H9 (cell line): Measurements from ENCODE around the gene SH3RF3. TPM values are rescaled to one million over a fixed set of nuclear protein-coding genes. Genes with fewer than 3 reads are reported as not detected.

Source experiments
- DNase-seq: peaks from one replicate; pipeline ENCODE4 v3.0.0-alpha.2; 2017
- H2AFZ ChIP-seq: one replicate; pipeline ENCODE4 v1.6.1; 2013; ENCODE audit warnings: mild to moderate bottlenecking, low read length, control low read depth, moderate library complexity
- H2AK5ac ChIP-seq: 2 replicates; pipeline ENCODE4 v1.6.1; 2013; ENCODE audit warnings: low read length, control low read depth, mixed read lengths; ENCODE audit not compliant: insufficient read length
- H2BK120ac ChIP-seq: one replicate; pipeline ENCODE4 v1.6.1; 2013; ENCODE audit warnings: low read depth, mild to moderate bottlenecking, low read length, control low read depth, inconsistent platforms; ENCODE audit not compliant: poor library complexity, severe bottlenecking
- H2BK12ac ChIP-seq: 2 replicates; pipeline ENCODE4 v1.6.1; 2013; ENCODE audit warnings: low read length, control low read depth, mixed read lengths, low read depth; ENCODE audit not compliant: insufficient read length
- H2BK15ac ChIP-seq: 2 replicates; pipeline ENCODE4 v1.6.1; 2013; ENCODE audit warnings: low read depth, low read length, control low read depth
- H2BK20ac ChIP-seq: one replicate; pipeline ENCODE4 v1.6.1; 2013; ENCODE audit warnings: low read depth, mild to moderate bottlenecking, low read length, control low read depth, inconsistent platforms; ENCODE audit not compliant: poor library complexity, severe bottlenecking
- H2BK5ac ChIP-seq: 2 replicates; pipeline ENCODE4 v1.6.1; 2013; ENCODE audit warnings: low read length, control low read depth, mixed read lengths; ENCODE audit not compliant: insufficient read length
- H3K14ac ChIP-seq: 2 replicates; pipeline ENCODE4 v1.6.1; 2013; ENCODE audit warnings: low read length, control low read depth; ENCODE audit not compliant: insufficient read depth
- H3K18ac ChIP-seq: 2 replicates; pipeline ENCODE4 v1.6.1; 2013; ENCODE audit warnings: low read depth, mild to moderate bottlenecking, mixed read lengths, low read length, control low read depth; ENCODE audit not compliant: insufficient read length
- H3K23ac ChIP-seq: 2 replicates; pipeline ENCODE4 v1.6.1; 2013; ENCODE audit warnings: low read length, control low read depth, mixed read lengths, low read depth; ENCODE audit not compliant: insufficient read length
- H3K23me2 ChIP-seq: 2 replicates; pipeline ENCODE4 v1.6.1; 2013; ENCODE audit warnings: low read depth, mild to moderate bottlenecking, mixed read lengths, low read length, control low read depth; ENCODE audit not compliant: insufficient read length, poor library complexity, severe bottlenecking
- H3K27ac ChIP-seq: 2 replicates; pipeline ENCODE4 v1.5.1; 2013; ENCODE audit warnings: low read length, control low read depth, mixed read lengths, low read depth; ENCODE audit not compliant: insufficient read length
- H3K27me3 ChIP-seq: 2 replicates; pipeline ENCODE4 v1.6.1; 2013; ENCODE audit warnings: low read length, control low read depth, inconsistent platforms; ENCODE audit not compliant: insufficient read depth
- H3K4ac ChIP-seq: 2 replicates; pipeline ENCODE4 v1.6.1; 2013; ENCODE audit warnings: low read depth, mild to moderate bottlenecking, control low read depth, inconsistent platforms, low read length, moderate library complexity
- H3K4me1 ChIP-seq: 2 replicates; pipeline ENCODE4 v1.6.1; 2013; ENCODE audit warnings: low read length, control low read depth, inconsistent platforms; ENCODE audit not compliant: insufficient read depth
- H3K4me2 ChIP-seq: 2 replicates; pipeline ENCODE4 v1.6.1; 2013; ENCODE audit warnings: low read length, control low read depth, mixed read lengths; ENCODE audit not compliant: insufficient read length, insufficient read depth
- H3K56ac ChIP-seq: 2 replicates; pipeline ENCODE4 v1.6.1; 2013; ENCODE audit warnings: low read depth, mild to moderate bottlenecking, mixed read lengths, low read length, control low read depth; ENCODE audit not compliant: insufficient read length
- H3K79me1 ChIP-seq: 2 replicates; pipeline ENCODE4 v1.6.1; 2013; ENCODE audit warnings: low read depth, mild to moderate bottlenecking, moderate library complexity, low read length, control low read depth, inconsistent platforms; ENCODE audit not compliant: insufficient read depth, poor library complexity, severe bottlenecking
- H3K79me2 ChIP-seq: 2 replicates; pipeline ENCODE4 v1.6.1; 2013; ENCODE audit warnings: low read length, control low read depth, inconsistent platforms; ENCODE audit not compliant: insufficient read depth
- H3K9ac ChIP-seq: 2 replicates; pipeline ENCODE4 v1.6.1; 2013; ENCODE audit warnings: low read length, control low read depth, mixed read lengths; ENCODE audit not compliant: insufficient read length; ENCODE audit errors: extremely low read depth
- H3K9me3 ChIP-seq: one replicate; pipeline ENCODE4 v1.6.1; 2013; ENCODE audit warnings: low read depth, low read length, inconsistent platforms; ENCODE audit not compliant: control insufficient read depth
- H3T11ph ChIP-seq: one replicate; pipeline ENCODE4 v1.6.1; 2013; ENCODE audit warnings: mild to moderate bottlenecking, low read length, control low read depth, inconsistent platforms
- H4K20me1 ChIP-seq: one replicate; pipeline ENCODE4 v1.6.1; 2013; ENCODE audit not compliant: control insufficient read depth, insufficient read length, insufficient read depth
- H4K5ac ChIP-seq: 2 replicates; pipeline ENCODE4 v1.6.1; 2013; ENCODE audit warnings: low read depth, mild to moderate bottlenecking, mixed read lengths, low read length, control low read depth; ENCODE audit not compliant: insufficient read length
- H4K8ac ChIP-seq: replicated peaks from 2 replicates; pipeline ENCODE4 v1.6.1; 2013; ENCODE audit warnings: low read length, control low read depth, mixed read lengths, low read depth; ENCODE audit not compliant: insufficient read length
- H4K91ac ChIP-seq: 2 replicates; pipeline ENCODE4 v1.6.1; 2013; ENCODE audit warnings: low read depth, mild to moderate bottlenecking, moderate library complexity, mixed read lengths, low read length, control low read depth; ENCODE audit not compliant: insufficient read length
- H3K27ac Mint-ChIP-seq, 3 experiments: 2 replicates in 2 of 3; 3 replicates in 1 of 3; pipeline ENCODE4 v1.8.0; 2020 to 2021; ENCODE audit warnings: mixed read lengths in 3 of 3, mild to moderate bottlenecking in 1 of 3, moderate library complexity in 1 of 3
- H3K27me3 Mint-ChIP-seq: 2 replicates; pipeline ENCODE4 v1.8.0; 2021; ENCODE audit warnings: low read depth, mild to moderate bottlenecking, moderate library complexity, mixed read lengths
- H3K36me3 Mint-ChIP-seq, 3 experiments: 2 replicates in 2 of 3; 3 replicates in 1 of 3; pipeline ENCODE4 v1.8.0; 2020 to 2021; ENCODE audit warnings: low read depth in 3 of 3, mixed read lengths in 3 of 3; ENCODE audit not compliant: insufficient read depth in 1 of 3
- H3K4me1 Mint-ChIP-seq, 2 experiments: 2 replicates each; pipeline ENCODE4 v1.8.0; 2020; ENCODE audit warnings: mixed read lengths in 2 of 2
- H3K4me3 Mint-ChIP-seq, 2 experiments: 2 replicates in 1 of 2; 3 replicates in 1 of 2; pipeline ENCODE4 v1.8.0; 2020 to 2021; ENCODE audit warnings: mild to moderate bottlenecking in 2 of 2, mixed read lengths in 2 of 2, moderate library complexity in 1 of 2
- H3K9me3 Mint-ChIP-seq, 2 experiments: 2 replicates in 1 of 2; 3 replicates in 1 of 2; pipeline ENCODE4 v1.8.0; 2020; ENCODE audit warnings: mild to moderate bottlenecking in 2 of 2, mixed read lengths in 2 of 2, moderate library complexity in 1 of 2
- CTCF ChIP-seq: fragments of 200-600 bp; sonication (generic); conservative IDR thresholded peaks from 3 replicates; pipeline ENCODE4 v1.8.0; 2021; ENCODE audit warnings: antibody characterized with exemption, mild to moderate bottlenecking
- WGBS: extraction: QIAGEN DNeasy Blood & Tissue Kit; methylation state at CpG from one replicate; pipeline ENCODE4 v1.1.7; 2013; ENCODE audit warnings: missing lambda C conversion rate, low lambda C conversion rate, mixed read lengths; ENCODE audit not compliant: insufficient read length; ENCODE audit errors: extremely low coverage; 5-methylcytosine and 5-hydroxymethylcytosine counted together
- total RNA-seq: library from RNA; stranded (reverse); gene quantifications from 2 replicates; pipeline ENCODE4 v1.2.1, GENCODE V29; 2021

The SH3RF3 gene
- total RNA-seq, 1 experiment from 2014 or later, result 0.46 TPM

- TF ChIP-seq CTCF, result no peak
- H3K27me3 ChIP-seq, result no peaks in the 10 kb centered on the region
- H3K27ac ChIP-seq, result no peak overlapping the region
- H4K91ac ChIP-seq, result no peak overlapping the region
- no peaks in the 10 kb centered on the region for H3K79me2 ChIP-seq
- H3T11ph ChIP-seq, result no peak overlapping the region
- H3K18ac ChIP-seq, result no peak overlapping the region
- no peaks in the 10 kb centered on the region for H3K9me3 Mint-ChIP-seq
- H3K4me3 Mint-ChIP-seq, result no peak overlapping the region; a peak in 1 of 5 replicates
- no peak for DNase-seq
- H3K56ac ChIP-seq, result no peak overlapping the region
- H4K20me1 ChIP-seq, result no peaks in the 10 kb centered on the region
- H2AFZ ChIP-seq, result no peak overlapping the region
- no peaks in the 10 kb centered on the region for H3K4me1 Mint-ChIP-seq
- no peaks in the 10 kb centered on the region for H3K79me1 ChIP-seq
- no peak overlapping the region for H2BK15ac ChIP-seq
- no CpG with 5 or more reads among the region's 15 CpGs for WGBS
- no peak overlapping the region for H4K8ac ChIP-seq
- H3K4me2 ChIP-seq, result no peak overlapping the region
- H3K36me3 Mint-ChIP-seq, result no peaks in the 10 kb centered on the region
- H3K27me3 Mint-ChIP-seq, result no peaks in the 10 kb centered on the region
- H2BK20ac ChIP-seq, result no peak overlapping the region
- no peak overlapping the region for H3K9ac ChIP-seq
- no peak overlapping the region for H2BK120ac ChIP-seq
- no peak overlapping the region for H3K4ac ChIP-seq
- H2BK12ac ChIP-seq, result no peak overlapping the region
- no peaks in the 10 kb centered on the region for H3K4me1 ChIP-seq
- H3K14ac ChIP-seq, result no peak overlapping the region
- H2AK5ac ChIP-seq, result no peak overlapping the region
- peak overlapping the region in 2 of 3 experiments; percentile 8 to 36; a peak in 1 of 7 replicates for H3K27ac Mint-ChIP-seq
- no peaks in the 10 kb centered on the region for H3K23me2 ChIP-seq
- H3K23ac ChIP-seq, result no peak overlapping the region
- no peak overlapping the region for H2BK5ac ChIP-seq
- no peaks in the 10 kb centered on the region for H3K9me3 ChIP-seq
- no peak overlapping the region for H4K5ac ChIP-seq
Measured at GRCh38 chr2:109453371-109453995, 324.5 kb downstream of the SH3RF3 start.
